Measurements from ENCODE around the gene NDFIP2. TPM values are rescaled to one million over a fixed set of nuclear protein-coding genes. Genes with fewer than 3 reads are reported as not detected.

The NDFIP2 gene
- total and polyA plus RNA-seq, 2 donors (not counting 3 experiments of a cell fraction or from before 2014, with no cell fraction given) = 7.9 to 18.5 TPM

DNA sequence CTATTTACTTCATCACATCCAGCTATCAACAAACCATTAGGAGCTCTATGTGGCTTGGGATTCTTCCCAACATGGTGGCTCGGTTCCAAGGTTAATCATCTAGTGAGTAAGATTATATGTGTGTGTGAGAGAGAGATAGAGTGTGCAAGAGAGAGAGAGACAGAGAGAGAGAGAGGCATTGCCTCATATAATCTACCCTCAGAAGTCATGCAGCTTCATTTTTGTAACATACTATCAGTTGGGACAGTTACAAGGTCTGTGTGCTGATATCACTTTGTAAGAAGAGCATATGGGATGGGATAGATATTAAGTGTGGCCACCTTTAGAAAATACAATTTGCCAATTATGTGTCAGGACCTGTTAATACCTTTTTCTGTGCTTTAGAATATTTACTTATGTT is 104.1 kb downstream of the NDFIP2 start:
- no TSS peak for BruUV-seq (replicated peaks)
- Histone ChIP-seq H3K27me3 (ENCODE audit: control insufficient read depth in 2 of 2, insufficient read depth in 2 of 2, low read length in 2 of 2) (no peaks in the 10 kb centered on the region), H2AFZ (ENCODE audit: low read depth, low read length) (no peak overlapping the region), H3K27ac (ENCODE audit: insufficient read depth, low read depth, low read length) (no peak overlapping the region), H3K9me1 (replicated peaks; ENCODE audit: control insufficient read depth, extremely low read depth, insufficient read depth, low read length) (no peaks in the 10 kb centered on the region), H3K9me3 (replicated peaks; ENCODE audit: control insufficient read depth, insufficient read depth, low read length) (no peaks in the 10 kb centered on the region), H3K4me3 (replicated peaks in 1 of 3; ENCODE audit: insufficient read depth in 1 of 3, low read depth in 1 of 3, low read length in 3 of 3) (no peak overlapping the region), H3K36me3 (ENCODE audit: control insufficient read depth in 2 of 2, extremely low read depth in 1 of 2, insufficient read depth in 2 of 2, low read length in 2 of 2) (no peaks in the 10 kb centered on the region), H3K4me1 (ENCODE audit: control insufficient read depth, extremely low read depth, insufficient read depth, low read length) (no peaks in the 10 kb centered on the region), H3K79me2 (ENCODE audit: control insufficient read depth, insufficient read depth, low read length) (no peaks in the 10 kb centered on the region), H3K9ac (replicated peaks; ENCODE audit: extremely low read depth, insufficient read depth, low read length) (no peak overlapping the region), H3K4me2 (ENCODE audit: insufficient read depth, low read length) (no peak overlapping the region), H4K20me1 (replicated peaks; ENCODE audit: control insufficient read depth, extremely low read depth, insufficient read depth, low read length) (no peaks in the 10 kb centered on the region)
- ChIA-PET CTCF (interaction anchor here (0.7 kb wide), 1 partner anchor 1393 kb away, joined by 3 read pairs; no protein-coding TSS in a partner anchor), POLR2A (no interaction called here)
- dilution Hi-C loops (cut with MboI; ENCODE audit: extremely low pct_ligation_motif_present, low sequenced_read_pairs) = no loop called here
- intact Hi-C loops (cut with micrococcal nuclease) = no loop called here
- TF ChIP-seq GATA2 (IDR thresholded peaks at IDR 0.05; ENCODE audit: insufficient read depth, insufficient read length, low read depth, low read length) = no peak
- TF ChIP-seq, protein P1, sequence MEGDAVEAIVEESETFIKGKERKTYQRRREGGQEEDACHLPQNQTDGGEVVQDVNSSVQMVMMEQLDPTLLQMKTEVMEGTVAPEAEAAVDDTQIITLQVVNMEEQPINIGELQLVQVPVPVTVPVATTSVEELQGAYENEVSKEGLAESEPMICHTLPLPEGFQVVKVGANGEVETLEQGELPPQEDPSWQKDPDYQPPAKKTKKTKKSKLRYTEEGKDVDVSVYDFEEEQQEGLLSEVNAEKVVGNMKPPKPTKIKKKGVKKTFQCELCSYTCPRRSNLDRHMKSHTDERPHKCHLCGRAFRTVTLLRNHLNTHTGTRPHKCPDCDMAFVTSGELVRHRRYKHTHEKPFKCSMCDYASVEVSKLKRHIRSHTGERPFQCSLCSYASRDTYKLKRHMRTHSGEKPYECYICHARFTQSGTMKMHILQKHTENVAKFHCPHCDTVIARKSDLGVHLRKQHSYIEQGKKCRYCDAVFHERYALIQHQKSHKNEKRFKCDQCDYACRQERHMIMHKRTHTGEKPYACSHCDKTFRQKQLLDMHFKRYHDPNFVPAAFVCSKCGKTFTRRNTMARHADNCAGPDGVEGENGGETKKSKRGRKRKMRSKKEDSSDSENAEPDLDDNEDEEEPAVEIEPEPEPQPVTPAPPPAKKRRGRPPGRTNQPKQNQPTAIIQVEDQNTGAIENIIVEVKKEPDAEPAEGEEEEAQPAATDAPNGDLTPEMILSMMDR (IDR thresholded peaks at IDR 0.05; ENCODE audit: extremely low read depth in 1 of 2, insufficient read depth in 1 of 2, low read depth in 1 of 2, low read length in 2 of 2) = no peak
- DNase-seq (ENCODE audit: low read depth, low spot score) = no peak
- FAIRE-seq = no peak

DNA sequence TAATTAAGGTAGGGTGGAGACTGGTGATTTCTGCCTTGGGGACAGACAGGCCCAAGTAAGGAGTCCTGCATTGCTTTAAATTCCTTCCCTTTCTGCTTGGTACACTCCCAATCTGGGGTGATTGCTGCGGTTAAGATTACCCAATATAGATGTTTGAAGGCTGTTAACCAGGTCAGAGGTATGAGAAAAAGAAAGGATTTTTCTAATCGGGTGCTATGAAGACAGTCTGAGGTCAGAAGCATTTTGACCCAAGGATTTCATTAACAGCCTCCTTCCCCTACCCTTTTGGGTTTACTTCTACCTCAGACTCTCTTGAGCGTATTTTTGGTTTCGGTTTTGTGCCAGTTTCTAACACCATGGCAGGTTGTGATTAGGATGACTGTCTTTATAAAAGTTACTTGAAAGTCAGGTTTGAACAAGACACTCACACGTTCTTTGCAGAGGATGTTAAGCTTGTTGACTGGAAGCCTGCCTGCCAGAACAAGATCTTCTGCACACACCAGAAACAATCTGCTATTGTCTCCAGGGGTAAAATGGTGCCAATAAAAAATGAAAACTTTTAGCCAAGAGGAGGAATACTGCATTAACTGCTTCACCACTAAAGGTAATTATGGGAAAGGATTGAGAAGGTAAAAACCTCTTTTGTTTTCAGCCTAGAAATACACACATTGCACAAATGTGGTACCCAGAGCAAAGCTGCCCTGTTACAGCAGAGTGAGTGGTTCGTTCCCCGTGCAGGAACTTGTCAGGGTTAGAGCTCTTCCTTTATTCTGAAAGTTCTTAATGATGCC is 108.8 kb downstream of the NDFIP2 start:
- intact Hi-C loops (cut with micrococcal nuclease) = no loop called here
- H3K4me3 ChIP-seq (replicated peaks in 1 of 3; ENCODE audit: insufficient read depth in 1 of 3, low read depth in 1 of 3, low read length in 3 of 3) = no peak overlapping the region
- TF ChIP-seq MYC (IDR thresholded peaks at IDR 0.05; ENCODE audit: low read depth, low read length) (no peak), GATA2 (IDR thresholded peaks at IDR 0.05; ENCODE audit: insufficient read depth, insufficient read length, low read depth, low read length) (no peak), POLR2AphosphoS5 (IDR thresholded peaks at IDR 0.05; ENCODE audit: insufficient read depth, low read depth, low read length) (no peak), POLR2A (IDR thresholded peaks at IDR 0.05; ENCODE audit: low read depth, low read length) (no peak), JUN (IDR thresholded peaks at IDR 0.05; ENCODE audit: borderline replicate concordance, insufficient read depth, insufficient read length, low read depth) (no peak), FOS (IDR thresholded peaks at IDR 0.05; ENCODE audit: borderline replicate concordance, insufficient read depth, low read length) (no peak)
- TF ChIP-seq, protein P1 (IDR thresholded peaks at IDR 0.05; ENCODE audit: extremely low read depth in 1 of 2, insufficient read depth in 1 of 2, low read depth in 1 of 2, low read length in 2 of 2) = no peak
- TF ChIP-seq, protein P2, sequence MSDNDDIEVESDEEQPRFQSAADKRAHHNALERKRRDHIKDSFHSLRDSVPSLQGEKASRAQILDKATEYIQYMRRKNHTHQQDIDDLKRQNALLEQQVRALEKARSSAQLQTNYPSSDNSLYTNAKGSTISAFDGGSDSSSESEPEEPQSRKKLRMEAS (IDR thresholded peaks at IDR 0.05; ENCODE audit: insufficient read depth, insufficient read length) = no peak
- ChIA-PET CTCF (no interaction called here), POLR2A (no interaction called here)
- H3K9me3 ChIP-seq (replicated peaks; ENCODE audit: control insufficient read depth, insufficient read depth, low read length) = no peaks in the 10 kb centered on the region
- BruUV-seq (replicated peaks) = no TSS peak
- H3K9me1 ChIP-seq (replicated peaks; ENCODE audit: control insufficient read depth, extremely low read depth, insufficient read depth, low read length) = no peaks in the 10 kb centered on the region
- no peaks in the 10 kb centered on the region for H3K4me1 ChIP-seq (ENCODE audit: control insufficient read depth, extremely low read depth, insufficient read depth, low read length)
- no peak overlapping the region for H3K4me2 ChIP-seq (ENCODE audit: insufficient read depth, low read length)
- H3K27ac ChIP-seq (ENCODE audit: insufficient read depth, low read depth, low read length) = no peak overlapping the region
- DNase-seq (ENCODE audit: low read depth, low spot score) (no peak), FAIRE-seq (no peak)
- H3K27me3 ChIP-seq (ENCODE audit: control insufficient read depth in 2 of 2, insufficient read depth in 2 of 2, low read length in 2 of 2) = no peaks in the 10 kb centered on the region
- H3K9ac ChIP-seq (replicated peaks; ENCODE audit: extremely low read depth, insufficient read depth, low read length) = no peak overlapping the region
- no peak overlapping the region for H2AFZ ChIP-seq (ENCODE audit: low read depth, low read length)
- no peaks in the 10 kb centered on the region for H4K20me1 ChIP-seq (replicated peaks; ENCODE audit: control insufficient read depth, extremely low read depth, insufficient read depth, low read length)
- dilution Hi-C loops (cut with MboI; ENCODE audit: extremely low pct_ligation_motif_present, low sequenced_read_pairs) = no loop called here
- H3K36me3 ChIP-seq (ENCODE audit: control insufficient read depth in 2 of 2, extremely low read depth in 1 of 2, insufficient read depth in 2 of 2, low read length in 2 of 2) = no peaks in the 10 kb centered on the region
- H3K79me2 ChIP-seq (ENCODE audit: control insufficient read depth, insufficient read depth, low read length) = no peaks in the 10 kb centered on the region

Measured in endothelial cell of umbilical vein (primary cell).